Stimulated activated CD4-positive, alpha-beta T cell treated with anti-CD3 and anti-CD28 coated beads, Interleukin-12 subunit alpha, Interleukin-12 subunit beta, amount 100 ng/mL, for 4 hours (primary cell): ENCODE data around the gene ASIC2.

Source experiments
- DNase-seq: peaks from one replicate; pipeline ENCODE4 v3.0.0-alpha.2; 2020

ASIC2 gene

GRCh38 chr17:33152783-33153182, 140.3 kb downstream of the ASIC2 start:
- no peak for DNase-seq

- DNase-seq, result no peak
These were observed 141.5 kb downstream of the ASIC2 start for GRCh38 chr17:33151565-33151964.

- no peak for DNase-seq
These were observed 147.2 kb downstream of the ASIC2 start for GRCh38 chr17:33145941-33146340.

GRCh38 chr17:33144837-33145236, 148.3 kb downstream of the ASIC2 start:
- DNase-seq, result no peak

- DNase-seq, result no peak
These were observed 150.3 kb downstream of the ASIC2 start for GRCh38 chr17:33142705-33143299.

- DNase-seq, result no peak
These were observed 152.5 kb downstream of the ASIC2 start for GRCh38 chr17:33140413-33141099.

GRCh38 chr17:33138627-33139026, 154.5 kb downstream of the ASIC2 start:
- no peak for DNase-seq

GRCh38 chr17:33137426-33137825, 155.7 kb downstream of the ASIC2 start:
- no peak for DNase-seq

GRCh38 chr17:33135691-33136090, 157.4 kb downstream of the ASIC2 start:
- DNase-seq, result no peak

GRCh38 chr17:33131620-33132019, 161.5 kb downstream of the ASIC2 start:
- no peak for DNase-seq

- no peak for DNase-seq
These were observed 165.4 kb downstream of the ASIC2 start for GRCh38 chr17:33127706-33128105.

- DNase-seq, result no peak
These were observed 167.0 kb downstream of the ASIC2 start for GRCh38 chr17:33126086-33126485.

GRCh38 chr17:33125552-33125950, 167.5 kb downstream of the ASIC2 start:
- no peak for DNase-seq

- DNase-seq, result no peak
These were observed 168.1 kb downstream of the ASIC2 start for GRCh38 chr17:33124871-33125551.

- no peak for DNase-seq
These were observed 168.9 kb downstream of the ASIC2 start for GRCh38 chr17:33124185-33124584.

- DNase-seq, result no peak
These were observed 171.3 kb downstream of the ASIC2 start for GRCh38 chr17:33121756-33122155.

- no peak for DNase-seq
These were observed 171.8 kb downstream of the ASIC2 start for GRCh38 chr17:33121272-33121671.

- no peak for DNase-seq
These were observed 173.0 kb downstream of the ASIC2 start for GRCh38 chr17:33120103-33120502.

- DNase-seq, result no peak
These were observed 174.6 kb downstream of the ASIC2 start for GRCh38 chr17:33118391-33119075.

- no peak for DNase-seq
These were observed 177.0 kb downstream of the ASIC2 start for GRCh38 chr17:33116021-33116551.

GRCh38 chr17:33115366-33115765, 177.7 kb downstream of the ASIC2 start:
- no peak for DNase-seq

- DNase-seq, result no peak
These were observed 179.1 kb downstream of the ASIC2 start for GRCh38 chr17:33113991-33114370.

GRCh38 chr17:33113276-33113990, 179.7 kb downstream of the ASIC2 start:
- no peak for DNase-seq
